ENCODE results near the gene MSH5. TPM values are rescaled to one million over a fixed set of nuclear protein-coding genes. Genes with fewer than 3 reads are reported as not detected.

Gene MSH5
- total RNA-seq, 1 donor from 2014 or later: 18.4 TPM

- TF ChIP-seq, protein P1, sequence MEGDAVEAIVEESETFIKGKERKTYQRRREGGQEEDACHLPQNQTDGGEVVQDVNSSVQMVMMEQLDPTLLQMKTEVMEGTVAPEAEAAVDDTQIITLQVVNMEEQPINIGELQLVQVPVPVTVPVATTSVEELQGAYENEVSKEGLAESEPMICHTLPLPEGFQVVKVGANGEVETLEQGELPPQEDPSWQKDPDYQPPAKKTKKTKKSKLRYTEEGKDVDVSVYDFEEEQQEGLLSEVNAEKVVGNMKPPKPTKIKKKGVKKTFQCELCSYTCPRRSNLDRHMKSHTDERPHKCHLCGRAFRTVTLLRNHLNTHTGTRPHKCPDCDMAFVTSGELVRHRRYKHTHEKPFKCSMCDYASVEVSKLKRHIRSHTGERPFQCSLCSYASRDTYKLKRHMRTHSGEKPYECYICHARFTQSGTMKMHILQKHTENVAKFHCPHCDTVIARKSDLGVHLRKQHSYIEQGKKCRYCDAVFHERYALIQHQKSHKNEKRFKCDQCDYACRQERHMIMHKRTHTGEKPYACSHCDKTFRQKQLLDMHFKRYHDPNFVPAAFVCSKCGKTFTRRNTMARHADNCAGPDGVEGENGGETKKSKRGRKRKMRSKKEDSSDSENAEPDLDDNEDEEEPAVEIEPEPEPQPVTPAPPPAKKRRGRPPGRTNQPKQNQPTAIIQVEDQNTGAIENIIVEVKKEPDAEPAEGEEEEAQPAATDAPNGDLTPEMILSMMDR (IDR thresholded peaks at IDR 0.05): no peak
- no peak overlapping the region for H3K27ac Mint-ChIP-seq (ENCODE audit: unreplicated experiment)
- no peak for DNase-seq (ENCODE audit: extremely low spot score, unreplicated experiment)
Observed at GRCh38 chr6:31712296-31712695, 27.5 kb upstream of the MSH5 start.

DNA sequence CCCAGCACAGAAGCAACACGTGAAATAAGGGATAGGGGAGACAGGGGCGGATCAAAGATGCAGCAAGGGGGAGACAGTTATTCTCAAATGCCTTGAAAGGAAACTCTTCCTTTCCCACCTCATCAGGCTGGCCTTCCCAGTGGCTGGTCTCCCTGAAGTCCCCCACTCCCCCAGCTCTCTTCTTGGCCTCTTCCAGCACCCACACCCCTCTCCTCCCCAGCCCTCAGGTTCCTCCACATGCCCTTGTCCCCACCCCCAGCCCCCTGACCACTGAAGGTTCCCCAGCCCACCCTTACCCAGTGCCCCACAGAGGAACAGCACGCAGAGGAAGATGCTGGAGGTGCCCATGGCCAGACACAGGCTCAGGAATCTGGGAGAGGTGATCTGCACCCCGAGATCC, 26.3 kb upstream of the MSH5 start:
- DNase-seq (ENCODE audit: extremely low spot score, unreplicated experiment): no peak
- Mint-ChIP-seq H3K27ac (ENCODE audit: unreplicated experiment) (no peak overlapping the region), H3K36me3 (ENCODE audit: unreplicated experiment) (no peaks in the 10 kb centered on the region), H3K4me3 (ENCODE audit: unreplicated experiment) (no peak overlapping the region), H3K4me1 (ENCODE audit: unreplicated experiment) (peaks cover 6% of the 10 kb centered on the region), H3K27me3 (ENCODE audit: unreplicated experiment) (peaks cover 9% of the 10 kb centered on the region), H3K9me3 (ENCODE audit: unreplicated experiment) (no peaks in the 10 kb centered on the region)
- TF ChIP-seq, protein P1 (IDR thresholded peaks at IDR 0.05): no peak

More at GRCh38 chr6:31712296-31712695, 27.5 kb upstream of the MSH5 start:
- no peak overlapping the region for H3K4me3 Mint-ChIP-seq (ENCODE audit: unreplicated experiment)
- H3K27me3 Mint-ChIP-seq (ENCODE audit: unreplicated experiment): peaks cover 9% of the 10 kb centered on the region
- H3K9me3 Mint-ChIP-seq (ENCODE audit: unreplicated experiment): no peaks in the 10 kb centered on the region
- H3K4me1 Mint-ChIP-seq (ENCODE audit: unreplicated experiment): peaks cover 6% of the 10 kb centered on the region
- H3K36me3 Mint-ChIP-seq (ENCODE audit: unreplicated experiment): no peaks in the 10 kb centered on the region

- TF ChIP-seq, protein P1 (IDR thresholded peaks at IDR 0.05): no peak
- Mint-ChIP-seq H3K4me1 (ENCODE audit: unreplicated experiment) (peaks cover 6% of the 10 kb centered on the region), H3K4me3 (ENCODE audit: unreplicated experiment) (no peak overlapping the region), H3K9me3 (ENCODE audit: unreplicated experiment) (no peaks in the 10 kb centered on the region), H3K27me3 (ENCODE audit: unreplicated experiment) (peaks cover 9% of the 10 kb centered on the region), H3K27ac (ENCODE audit: unreplicated experiment) (no peak overlapping the region), H3K36me3 (ENCODE audit: unreplicated experiment) (no peaks in the 10 kb centered on the region)
- DNase-seq (ENCODE audit: extremely low spot score, unreplicated experiment): no peak
Observed at GRCh38 chr6:31713991-31714684, 25.7 kb upstream of the MSH5 start.

- no peak within 1 kb of the TSS for H3K27ac Mint-ChIP-seq (ENCODE audit: unreplicated experiment)
- TF ChIP-seq, protein P1 (IDR thresholded peaks at IDR 0.05): no peak
- DNase-seq (ENCODE audit: extremely low spot score, unreplicated experiment): no peak
- H3K36me3 Mint-ChIP-seq (ENCODE audit: unreplicated experiment): no peaks in the 10 kb centered on the region
- H3K9me3 Mint-ChIP-seq (ENCODE audit: unreplicated experiment): no peaks in the 10 kb centered on the region
- no peak within 1 kb of the TSS for H3K4me3 Mint-ChIP-seq (ENCODE audit: unreplicated experiment)
- peaks cover 9% of the 10 kb centered on the region for H3K27me3 Mint-ChIP-seq (ENCODE audit: unreplicated experiment)
- H3K4me1 Mint-ChIP-seq (ENCODE audit: unreplicated experiment): peaks cover 6% of the 10 kb centered on the region
Observed at GRCh38 chr6:31715022-31715958, 24.5 kb upstream of the MSH5 start, which contains the start of gene LY6G6D. LY6G6D (plus strand) TSS chr6:31715348; CDS start chr6:31715356, 8 bp downstream.

Measured in osteocyte (in vitro differentiated cells).